ENCODE measurements around the gene OSBPL10. TPM values are rescaled to one million over a fixed set of nuclear protein-coding genes. Genes with fewer than 3 reads are reported as not detected.

The OSBPL10 gene
- total and polyA plus RNA-seq, 8 donors: 26.6 to 42.6 (median 38.6) TPM

- H3K36me3 ChIP-seq: no peaks in the 10 kb centered on the region
- intact Hi-C loops (cut with DNase I): no loop called here
- no peak for DNase-seq
- no peaks in the 10 kb centered on the region for H3K27me3 ChIP-seq
- no peaks in the 10 kb centered on the region for H3K9me3 ChIP-seq
- peaks cover 0 to 4% of the 10 kb centered on the region in 2 donors for H3K4me1 ChIP-seq
- no peak overlapping the region for H3K27ac ChIP-seq
- ATAC-seq: no peak
- no peak overlapping the region for H3K4me3 ChIP-seq
- TF ChIP-seq CTCF (IDR thresholded peaks at IDR 0.05): no peak
Observed at GRCh38 chr3:31752305-31753049, 228.6 kb downstream of the OSBPL10 start.

- Histone ChIP-seq H3K9me3 (no peaks in the 10 kb centered on the region), H3K4me1 (no peaks in the 10 kb centered on the region), H3K36me3 (no peaks in the 10 kb centered on the region), H3K4me3 (no peak overlapping the region), H3K27me3 (no peaks in the 10 kb centered on the region), H3K27ac (no peak overlapping the region)
- TF ChIP-seq CTCF (IDR thresholded peaks at IDR 0.05): no peak
- no peak for ATAC-seq
- intact Hi-C loops (cut with DNase I): no loop called here
- no peak for DNase-seq
Observed at GRCh38 chr3:31750341-31750740, 230.7 kb downstream of the OSBPL10 start.

- ATAC-seq: no peak
- Histone ChIP-seq H3K9me3 (no peaks in the 10 kb centered on the region), H3K27me3 (no peaks in the 10 kb centered on the region), H3K4me3 (no peak overlapping the region), H3K4me1 (no peaks in the 10 kb centered on the region), H3K36me3 (no peaks in the 10 kb centered on the region), H3K27ac (no peak overlapping the region)
- intact Hi-C loops (cut with DNase I): no loop called here
- TF ChIP-seq CTCF (IDR thresholded peaks at IDR 0.05): no peak
- no peak for DNase-seq
Observed at GRCh38 chr3:31748933-31749295, 232.1 kb downstream of the OSBPL10 start.

GRCh38 chr3:31748281-31748932 is 232.7 kb downstream of the OSBPL10 start:
- Histone ChIP-seq H3K36me3 (no peaks in the 10 kb centered on the region), H3K9me3 (no peaks in the 10 kb centered on the region), H3K27me3 (no peaks in the 10 kb centered on the region), H3K4me1 (no peaks in the 10 kb centered on the region), H3K4me3 (no peak overlapping the region), H3K27ac (no peak overlapping the region)
- TF ChIP-seq CTCF (IDR thresholded peaks at IDR 0.05): no peak
- ATAC-seq (no peak), DNase-seq (no peak)
- intact Hi-C loops (cut with DNase I): no loop called here

GRCh38 chr3:31747785-31748184 is 233.3 kb downstream of the OSBPL10 start:
- Histone ChIP-seq H3K27ac (no peak overlapping the region), H3K4me3 (no peak overlapping the region), H3K9me3 (no peaks in the 10 kb centered on the region), H3K36me3 (no peaks in the 10 kb centered on the region), H3K4me1 (no peaks in the 10 kb centered on the region), H3K27me3 (no peaks in the 10 kb centered on the region)
- intact Hi-C loops (cut with DNase I): no loop called here
- no peak for TF ChIP-seq CTCF (IDR thresholded peaks at IDR 0.05)
- DNase-seq: no peak
- ATAC-seq: no peak
